ENCODE data around the gene ERGIC2. TPM values are rescaled to one million over a fixed set of nuclear protein-coding genes. Genes with fewer than 3 reads are reported as not detected.

Gene ERGIC2
- total and polyA plus RNA-seq, 9 of the 15 experiments (the other 6 are each of a cell fraction or from before 2014, with no cell fraction given): 24.1 to 180 (median 75.7) TPM

GRCh38 chr12:29309320-29309902 is 71.6 kb downstream of the ERGIC2 start (continued):
- TF ChIP-seq REST (IDR thresholded peaks at IDR 0.05; ENCODE audit: borderline replicate concordance): peak; percentile 48; the same call in 1 of the 2 replicates
- TF ChIP-seq REST (CRISPR knock-in tag; IDR thresholded peaks at IDR 0.05; ENCODE audit: low read depth): no peak
- TF ChIP-seq ZNF644 (tag; IDR thresholded peaks at IDR 0.05; ENCODE audit: low read depth): no peak
- no peak for TF ChIP-seq NCOR1 (IDR thresholded peaks at IDR 0.05)
- TF ChIP-seq TCF7 (IDR thresholded peaks at IDR 0.05; ENCODE audit: borderline replicate concordance): no peak
